AG04449 (cell line): ENCODE data around the gene HMCN2.
A peak's percentile ranks its signal among the peaks of the same experiment; 100 is the strongest.

Source experiments
- CTCF ChIA-PET: fragments of 350-600 bp; formaldehyde crosslinking; extraction: SDS; loops from one replicate; lab custom pipeline; 2021; ENCODE audit warnings: antibody characterized with exemption; lab: Yijun Ruan, JAX
- POLR2A ChIA-PET: fragments of 400-600, 350-600 bp; formaldehyde crosslinking; extraction: SDS; loops from one replicate; lab custom pipeline; 2020; ENCODE audit warnings: antibody characterized with exemption, inconsistent platforms; lab: Yijun Ruan, JAX
- DNase-seq: peaks from one replicate; pipeline ENCODE4 v3.0.0-alpha.2; 2010; ENCODE audit warnings: low read depth, low spot score
- H3K4me3 ChIP-seq: 2 replicates; pipeline ENCODE4 v1.5.1; 2011; ENCODE audit warnings: low read depth, mild to moderate bottlenecking, control low read depth, low read length
- TF ChIP-seq, protein P1 (sequence below): IDR thresholded peaks from one replicate; pipeline ENCODE4 v1.5.1; 2011; ENCODE audit warnings: mild to moderate bottlenecking, moderate library complexity, low read length, control low read depth, inconsistent platforms; ENCODE audit not compliant: insufficient read depth; ENCODE audit errors: missing control alignments

Gene HMCN2

DNA sequence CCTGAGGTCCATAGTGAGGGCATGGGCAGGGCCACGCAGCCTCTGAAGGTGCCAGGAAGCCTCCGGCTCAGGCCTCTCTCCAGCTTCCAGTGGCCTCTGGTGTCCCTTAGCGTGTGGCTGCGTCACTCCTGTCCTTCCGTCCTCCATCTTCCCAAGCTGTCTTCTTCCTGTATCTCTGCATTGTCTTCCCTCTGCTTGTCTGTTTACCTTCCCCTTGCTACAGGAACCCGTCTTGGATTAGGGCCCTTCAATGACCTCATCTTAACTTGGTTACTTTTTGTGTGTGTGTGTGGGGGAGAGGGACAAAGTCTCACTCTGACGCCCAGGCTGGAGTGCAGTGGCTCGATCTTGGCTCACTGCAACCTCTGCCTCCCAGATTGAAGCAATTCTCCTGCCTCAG is 193.6 kb downstream of the HMCN2 start:
- CTCF ChIA-PET, result interaction anchor here (1.6 to 21.8 kb wide), 6 partner anchors 10 to 224 kb away, joined by 3 to 414 read pairs (median 18); no protein-coding TSS in a partner anchor
- H3K4me3 ChIP-seq, result no peak overlapping the region
- TF ChIP-seq, protein P1, sequence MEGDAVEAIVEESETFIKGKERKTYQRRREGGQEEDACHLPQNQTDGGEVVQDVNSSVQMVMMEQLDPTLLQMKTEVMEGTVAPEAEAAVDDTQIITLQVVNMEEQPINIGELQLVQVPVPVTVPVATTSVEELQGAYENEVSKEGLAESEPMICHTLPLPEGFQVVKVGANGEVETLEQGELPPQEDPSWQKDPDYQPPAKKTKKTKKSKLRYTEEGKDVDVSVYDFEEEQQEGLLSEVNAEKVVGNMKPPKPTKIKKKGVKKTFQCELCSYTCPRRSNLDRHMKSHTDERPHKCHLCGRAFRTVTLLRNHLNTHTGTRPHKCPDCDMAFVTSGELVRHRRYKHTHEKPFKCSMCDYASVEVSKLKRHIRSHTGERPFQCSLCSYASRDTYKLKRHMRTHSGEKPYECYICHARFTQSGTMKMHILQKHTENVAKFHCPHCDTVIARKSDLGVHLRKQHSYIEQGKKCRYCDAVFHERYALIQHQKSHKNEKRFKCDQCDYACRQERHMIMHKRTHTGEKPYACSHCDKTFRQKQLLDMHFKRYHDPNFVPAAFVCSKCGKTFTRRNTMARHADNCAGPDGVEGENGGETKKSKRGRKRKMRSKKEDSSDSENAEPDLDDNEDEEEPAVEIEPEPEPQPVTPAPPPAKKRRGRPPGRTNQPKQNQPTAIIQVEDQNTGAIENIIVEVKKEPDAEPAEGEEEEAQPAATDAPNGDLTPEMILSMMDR, result no peak
- DNase-seq, result no peak
- POLR2A ChIA-PET, result no interaction called here

- no peak overlapping the region for H3K4me3 ChIP-seq
- CTCF ChIA-PET, result interaction anchor here (0.5 to 21.8 kb wide), 25 partner anchors 7 to 372 kb away, joined by 3 to 414 read pairs (median 4); partner anchors contain the start of gene EXOSC2
- POLR2A ChIA-PET, result interaction anchor here (1.1 kb wide), 2 partner anchors 12 to 222 kb away, joined by 3 to 5 read pairs; no protein-coding TSS in a partner anchor
- DNase-seq, result no peak
- TF ChIP-seq, protein P1, result no peak
These were observed 194.5 kb downstream of the HMCN2 start for GRCh38 chr9:130459941-130460669.

GRCh38 chr9:130461218-130461630 is 195.7 kb downstream of the HMCN2 start:
- no peak overlapping the region for H3K4me3 ChIP-seq
- ChIA-PET CTCF (interaction anchor here (0.7 to 21.8 kb wide), 16 partner anchors 9 to 240 kb away, joined by 3 to 414 read pairs (median 8); partner anchors contain the start of gene EXOSC2), POLR2A (interaction anchor here (1.1 kb wide), 1 partner anchor 13 kb away, joined by 5 read pairs; no protein-coding TSS in a partner anchor)
- TF ChIP-seq, protein P1, result peak; percentile 94
- no peak for DNase-seq

GRCh38 chr9:130461731-130462130 is 196.2 kb downstream of the HMCN2 start:
- H3K4me3 ChIP-seq, result no peak overlapping the region
- DNase-seq, result no peak
- TF ChIP-seq, protein P1, result no peak
- ChIA-PET POLR2A (no interaction called here), CTCF (interaction anchor here (0.8 to 21.8 kb wide), 11 partner anchors 9 to 228 kb away, joined by 3 to 414 read pairs (median 11); no protein-coding TSS in a partner anchor)

- ChIA-PET POLR2A (interaction anchor here (1.2 kb wide), 1 partner anchor 15 kb away, joined by 3 read pairs; no protein-coding TSS in a partner anchor), CTCF (interaction anchor here (0.8 to 21.8 kb wide), 8 partner anchors 10 to 227 kb away, joined by 3 to 414 read pairs (median 5); no protein-coding TSS in a partner anchor)
- TF ChIP-seq, protein P1, result no peak
- DNase-seq, result no peak
- H3K4me3 ChIP-seq, result no peak overlapping the region
These were observed 197.4 kb downstream of the HMCN2 start for GRCh38 chr9:130462685-130463540.
